ENCODE results near the gene MYPN. TPM values are rescaled to one million over a fixed set of nuclear protein-coding genes. Genes with fewer than 3 reads are reported as not detected.
A peak's percentile ranks its signal among the peaks of the same experiment; 100 is the strongest.

The MYPN gene
- total RNA-seq, 4 donors from 2014 or later, result 118 to 342 (median 193) TPM

DNA sequence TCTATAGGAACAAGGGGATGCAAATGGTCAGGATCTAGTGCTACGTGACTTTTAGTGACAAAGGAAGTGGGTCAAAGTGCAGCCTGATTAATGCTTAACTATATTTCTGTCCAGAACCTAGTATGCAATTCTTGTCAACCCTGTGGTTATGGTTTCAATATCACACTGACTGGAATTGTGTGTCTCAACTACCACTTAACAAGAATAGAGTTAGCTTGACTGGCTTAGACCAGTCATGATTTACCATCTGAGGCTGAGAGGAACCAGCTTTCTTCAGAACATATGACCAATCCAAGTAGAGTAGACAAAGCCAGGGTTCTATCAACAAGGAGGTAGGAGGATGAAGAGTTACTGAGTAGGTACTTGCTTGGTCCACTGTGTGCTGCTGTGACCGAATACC, 54.4 kb downstream of the MYPN start:
- ATAC-seq (peak in 1 of 2 donors; percentile 17), DNase-seq (no peak)
- H3K4me3 ChIP-seq, result no peak overlapping the region
- H3K27ac ChIP-seq, result peak overlapping the region in 2 of 4 donors; percentile 38 to 46
- H3K27me3 ChIP-seq, result no peaks in the 10 kb centered on the region
- intact Hi-C loops (cut with DNase I; ENCODE audit: low total_unique reads), result no loop called here
- no peaks in the 10 kb centered on the region for H3K9me3 ChIP-seq
- H3K4me1 ChIP-seq, result peaks cover 0 to 2% of the 10 kb centered on the region in 2 donors
- TF ChIP-seq, protein P1, sequence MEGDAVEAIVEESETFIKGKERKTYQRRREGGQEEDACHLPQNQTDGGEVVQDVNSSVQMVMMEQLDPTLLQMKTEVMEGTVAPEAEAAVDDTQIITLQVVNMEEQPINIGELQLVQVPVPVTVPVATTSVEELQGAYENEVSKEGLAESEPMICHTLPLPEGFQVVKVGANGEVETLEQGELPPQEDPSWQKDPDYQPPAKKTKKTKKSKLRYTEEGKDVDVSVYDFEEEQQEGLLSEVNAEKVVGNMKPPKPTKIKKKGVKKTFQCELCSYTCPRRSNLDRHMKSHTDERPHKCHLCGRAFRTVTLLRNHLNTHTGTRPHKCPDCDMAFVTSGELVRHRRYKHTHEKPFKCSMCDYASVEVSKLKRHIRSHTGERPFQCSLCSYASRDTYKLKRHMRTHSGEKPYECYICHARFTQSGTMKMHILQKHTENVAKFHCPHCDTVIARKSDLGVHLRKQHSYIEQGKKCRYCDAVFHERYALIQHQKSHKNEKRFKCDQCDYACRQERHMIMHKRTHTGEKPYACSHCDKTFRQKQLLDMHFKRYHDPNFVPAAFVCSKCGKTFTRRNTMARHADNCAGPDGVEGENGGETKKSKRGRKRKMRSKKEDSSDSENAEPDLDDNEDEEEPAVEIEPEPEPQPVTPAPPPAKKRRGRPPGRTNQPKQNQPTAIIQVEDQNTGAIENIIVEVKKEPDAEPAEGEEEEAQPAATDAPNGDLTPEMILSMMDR (IDR thresholded peaks at IDR 0.05 in 4 of 5, conservative IDR thresholded peaks at IDR 0.05 in 1 of 5), result no peak
- no peak for TF ChIP-seq POLR2A (IDR thresholded peaks at IDR 0.05)
- in situ Hi-C loops (cut with MboI; ENCODE audit: low sequenced_read_pairs in 4 of 4), result loop anchor here in 1 of 4 donors (10.0 kb wide), 1 partner anchor 309 kb away; no protein-coding TSS in a partner anchor
- peaks cover 0 to 83% of the 10 kb centered on the region in 2 donors for H3K36me3 ChIP-seq

DNA sequence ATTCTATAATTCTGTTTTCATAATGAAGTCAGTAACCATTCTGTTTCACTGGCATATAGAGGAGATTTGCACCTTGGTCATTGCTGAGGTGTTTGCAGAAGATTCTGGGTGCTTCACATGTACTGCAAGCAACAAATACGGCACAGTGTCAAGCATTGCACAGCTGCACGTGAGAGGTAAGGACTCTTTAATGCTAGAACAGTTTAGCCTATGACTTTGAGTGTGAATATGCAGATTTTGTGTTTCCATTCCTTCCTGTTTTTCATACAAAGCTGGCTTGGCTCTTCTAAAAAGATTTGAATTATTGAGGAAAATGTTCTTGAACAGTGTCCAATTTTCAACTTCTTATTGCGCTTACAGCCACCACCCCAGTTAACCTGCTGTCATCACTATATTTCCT, 56.4 kb downstream of the MYPN start:
- H3K27me3 ChIP-seq, result no peaks in the 10 kb centered on the region
- no peaks in the 10 kb centered on the region for H3K9me3 ChIP-seq
- TF ChIP-seq, protein P1 (IDR thresholded peaks at IDR 0.05 in 4 of 5, conservative IDR thresholded peaks at IDR 0.05 in 1 of 5), result no peak
- TF ChIP-seq POLR2A (IDR thresholded peaks at IDR 0.05), result no peak
- in situ Hi-C loops (cut with MboI; ENCODE audit: low sequenced_read_pairs in 4 of 4) (loop anchor here in 1 of 4 donors (10.0 kb wide), 1 partner anchor 311 kb away; no protein-coding TSS in a partner anchor), intact Hi-C loops (cut with DNase I; ENCODE audit: low total_unique reads) (no loop called here)
- peaks cover 0 to 82% of the 10 kb centered on the region in 2 donors for H3K36me3 ChIP-seq
- no peaks in the 10 kb centered on the region for H3K4me1 ChIP-seq
- H3K27ac ChIP-seq, result peak overlapping the region in 1 of 4 donors; percentile 24
- ATAC-seq, result no peak
- DNase-seq, result no peak
- no peak overlapping the region for H3K4me3 ChIP-seq

DNA sequence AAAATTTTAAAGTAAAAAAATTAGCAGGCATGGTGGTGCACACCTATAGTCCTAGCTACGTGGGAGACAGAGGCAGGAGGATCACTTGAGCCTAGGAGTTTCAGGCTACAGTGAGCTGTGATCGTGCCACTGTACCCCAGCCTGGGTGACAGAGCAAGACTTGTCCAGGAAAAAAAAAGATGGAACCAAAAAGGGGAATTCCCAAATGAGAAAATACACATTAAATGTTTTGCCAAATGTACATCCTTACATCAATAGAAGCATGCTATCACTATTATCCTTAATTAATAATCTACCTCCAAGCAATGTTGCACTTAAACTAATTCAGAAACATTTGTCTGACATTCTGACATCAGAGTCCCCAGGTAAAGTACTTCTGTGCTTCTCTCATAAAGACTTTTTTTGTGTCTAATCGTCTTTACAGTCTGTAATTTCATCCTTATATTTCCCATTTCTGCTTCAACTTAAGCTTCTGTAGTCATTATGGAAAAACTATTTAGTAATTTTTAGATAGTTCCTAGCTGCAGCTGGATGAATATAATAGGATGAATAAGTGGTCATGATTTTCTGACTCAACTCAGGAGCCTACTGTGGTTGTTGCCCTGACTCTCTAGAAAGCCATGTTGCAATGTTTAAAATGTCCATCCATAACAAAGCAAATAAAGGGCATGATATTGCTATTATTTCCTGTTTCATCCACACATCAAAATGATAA, 57.7 kb downstream of the MYPN start:
- no peak overlapping the region for H3K4me3 ChIP-seq
- intact Hi-C loops (cut with DNase I; ENCODE audit: low total_unique reads), result no loop called here
- DNase-seq (no peak), ATAC-seq (no peak)
- peaks cover 0 to 82% of the 10 kb centered on the region in 2 donors for H3K36me3 ChIP-seq
- H3K27ac ChIP-seq, result peak overlapping the region in 1 of 4 donors; percentile 23
- no peak for TF ChIP-seq POLR2A (IDR thresholded peaks at IDR 0.05)
- TF ChIP-seq, protein P1 (IDR thresholded peaks at IDR 0.05 in 4 of 5, conservative IDR thresholded peaks at IDR 0.05 in 1 of 5), result no peak
- no peaks in the 10 kb centered on the region for H3K27me3 ChIP-seq
- H3K9me3 ChIP-seq, result no peaks in the 10 kb centered on the region
- no peaks in the 10 kb centered on the region for H3K4me1 ChIP-seq
- in situ Hi-C loops (cut with MboI; ENCODE audit: low sequenced_read_pairs in 4 of 4), result loop anchor here in 1 of 4 donors (10.0 kb wide), 1 partner anchor 312 kb away; no protein-coding TSS in a partner anchor

DNA sequence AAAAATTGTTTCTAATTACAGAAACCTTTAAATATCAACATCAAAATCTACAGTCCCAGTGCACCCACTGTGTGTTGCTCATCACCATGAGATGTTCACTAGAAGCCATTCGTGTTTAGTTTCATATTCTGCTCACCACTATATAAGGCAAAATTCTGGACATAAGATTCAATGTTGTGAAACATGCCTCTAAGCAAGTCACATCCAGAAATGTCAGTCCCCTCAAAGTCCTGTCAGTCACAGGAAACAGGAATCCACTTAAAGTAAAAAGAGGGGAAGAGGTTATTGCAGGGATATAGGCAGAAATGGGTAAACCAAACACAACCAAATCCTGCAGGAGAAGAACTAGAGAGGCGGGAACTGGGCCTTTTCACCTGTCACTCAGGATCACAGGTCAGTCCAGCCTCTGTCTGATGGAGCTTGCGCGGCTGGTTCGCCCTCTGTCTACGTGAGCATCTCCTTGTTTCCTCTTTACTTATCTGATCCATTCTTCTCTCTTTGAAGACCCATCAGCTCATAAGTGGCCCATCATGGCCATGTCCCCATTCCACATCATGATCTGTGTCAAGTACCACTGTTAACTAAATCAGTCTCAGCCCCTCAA, 58.4 kb downstream of the MYPN start:
- DNase-seq, result no peak
- Histone ChIP-seq H3K36me3 (peaks cover 0 to 82% of the 10 kb centered on the region in 2 donors), H3K27me3 (no peaks in the 10 kb centered on the region), H3K4me3 (no peak overlapping the region), H3K4me1 (no peaks in the 10 kb centered on the region), H3K9me3 (no peaks in the 10 kb centered on the region), H3K27ac (peak overlapping the region in 2 of 4 donors; percentile 5 to 23)
- no peak for ATAC-seq
- TF ChIP-seq, protein P1 (IDR thresholded peaks at IDR 0.05 in 4 of 5, conservative IDR thresholded peaks at IDR 0.05 in 1 of 5), result no peak
- no peak for TF ChIP-seq POLR2A (IDR thresholded peaks at IDR 0.05)
- intact Hi-C loops (cut with DNase I; ENCODE audit: low total_unique reads), result no loop called here
- in situ Hi-C loops (cut with MboI; ENCODE audit: low sequenced_read_pairs in 4 of 4), result loop anchor here in 1 of 4 donors (10.0 kb wide), 1 partner anchor 313 kb away; no protein-coding TSS in a partner anchor

All from gastrocnemius medialis (tissue), 4 donors.